SH-SY5Y (cell line): Measurements from ENCODE around the gene CPPED1.

Experiments used
- GATA2 ChIP-seq: IDR thresholded peaks from 2 replicates; pipeline ENCODE4 v1.6.1; 2011; ENCODE audit warnings: mild to moderate bottlenecking, low read depth, low read length
- GATA3 ChIP-seq: IDR thresholded peaks from 2 replicates; pipeline ENCODE4 v1.6.1; 2011; ENCODE audit warnings: low read depth, mild to moderate bottlenecking, low read length, moderate library complexity

Gene CPPED1

GRCh38 chr16:12811441-12812383 is 8.0 kb upstream of the CPPED1 start:
- no peak for TF ChIP-seq GATA2
- TF ChIP-seq GATA3, result no peak

GRCh38 chr16:12805066-12805465 is 1.4 kb upstream of the CPPED1 start:
- TF ChIP-seq GATA3 (no peak), GATA2 (no peak)

DNA sequence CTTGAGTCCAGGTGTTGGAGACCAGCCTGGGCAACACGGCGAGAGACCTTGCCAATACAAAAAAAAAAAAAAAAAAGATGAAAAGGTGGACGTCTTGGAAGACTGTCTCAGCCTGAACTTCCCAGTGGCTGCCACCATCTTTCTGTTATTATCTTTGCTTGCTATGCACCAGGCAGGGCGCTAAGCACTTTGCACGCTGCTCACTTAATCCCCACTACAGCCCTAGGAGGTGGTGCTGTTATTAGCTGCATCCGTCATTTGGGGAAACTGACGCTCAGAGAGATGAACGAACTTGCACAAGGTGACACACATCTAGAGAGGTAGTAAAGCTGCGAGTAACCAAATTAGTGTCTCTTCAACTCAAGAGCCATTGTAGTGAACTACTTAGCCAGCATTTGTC is 708 bp upstream of the CPPED1 start:
- TF ChIP-seq GATA3 (no peak), GATA2 (no peak)

- TF ChIP-seq GATA2, result no peak
- TF ChIP-seq GATA3, result no peak
Measured at GRCh38 chr16:12802661-12803060, 1.0 kb downstream of the CPPED1 start.

- TF ChIP-seq GATA2, result no peak
- no peak for TF ChIP-seq GATA3
Measured at GRCh38 chr16:12802048-12802447, 1.6 kb downstream of the CPPED1 start.

- TF ChIP-seq GATA2 (no peak), GATA3 (no peak)
Measured at GRCh38 chr16:12801511-12802042, 2.1 kb downstream of the CPPED1 start.

- no peak for TF ChIP-seq GATA2
- TF ChIP-seq GATA3, result no peak
Measured at GRCh38 chr16:12800817-12801216, 2.9 kb downstream of the CPPED1 start.

DNA sequence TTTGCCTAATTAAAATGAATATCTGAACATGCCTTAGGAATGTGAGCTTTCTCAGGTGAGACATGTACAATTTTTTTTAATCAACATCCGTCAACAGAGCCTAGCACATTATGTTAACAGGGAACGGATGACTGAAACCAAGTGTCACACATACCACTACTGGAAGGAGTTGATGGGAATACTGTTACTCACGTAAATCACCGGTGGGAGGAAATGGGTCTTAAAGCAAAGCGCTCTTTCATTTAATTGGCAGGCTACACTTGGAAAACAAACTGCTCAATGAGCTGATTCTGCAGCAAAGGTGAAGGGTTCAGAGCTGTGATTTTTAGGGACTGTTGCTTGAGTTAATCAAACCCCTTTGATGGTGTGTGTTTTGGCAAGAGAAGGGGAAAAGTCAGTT is 4.8 kb downstream of the CPPED1 start:
- TF ChIP-seq GATA2, result no peak
- TF ChIP-seq GATA3, result no peak

- TF ChIP-seq GATA2, result no peak
- no peak for TF ChIP-seq GATA3
Measured at GRCh38 chr16:12798171-12798570, 5.5 kb downstream of the CPPED1 start.

GRCh38 chr16:12796498-12796897 is 7.2 kb downstream of the CPPED1 start:
- TF ChIP-seq GATA2 (no peak), GATA3 (no peak)

DNA sequence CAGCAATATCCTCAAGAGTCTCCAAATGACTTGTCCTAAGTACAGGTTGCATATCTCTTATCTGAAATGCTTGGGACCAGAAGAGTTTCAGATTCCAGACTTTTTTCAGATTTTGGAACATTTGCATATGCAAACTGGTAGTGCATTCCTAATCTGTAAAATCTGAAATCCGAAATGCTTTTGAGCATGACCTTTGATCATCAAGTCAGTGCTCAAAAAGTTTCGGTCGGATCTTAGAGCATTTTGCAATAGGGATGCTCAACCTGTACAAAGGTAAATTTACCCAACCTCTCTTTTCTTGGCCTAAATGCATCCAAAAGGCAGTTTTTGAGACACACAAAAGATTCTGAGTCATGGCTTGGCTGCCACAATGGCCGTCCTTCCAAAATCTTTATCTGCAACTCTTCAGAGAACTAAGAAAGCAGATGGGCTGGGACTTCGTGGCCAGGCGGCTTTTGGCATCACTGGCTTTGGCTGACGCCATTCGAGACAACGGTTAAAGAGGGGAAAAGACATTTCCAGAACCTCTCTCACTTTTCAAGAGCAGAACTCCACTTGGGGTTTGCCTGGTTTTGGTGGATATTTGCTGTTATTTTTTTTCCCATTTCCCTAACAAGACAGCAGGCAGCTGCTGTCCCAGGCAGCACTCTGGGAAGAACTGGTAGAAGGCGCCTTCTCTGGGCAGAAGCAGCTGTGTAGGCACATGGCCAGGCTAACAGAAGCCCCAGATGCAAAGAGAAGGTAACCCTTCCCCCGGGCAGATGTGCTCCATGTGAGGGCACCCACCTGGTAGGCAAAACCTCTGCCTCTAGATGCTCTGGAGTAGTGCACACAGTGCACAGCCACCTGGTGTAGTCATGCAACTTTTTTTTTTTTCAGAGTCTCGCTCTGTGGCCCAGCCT is 8.9 kb downstream of the CPPED1 start:
- no peak for TF ChIP-seq GATA2
- no peak for TF ChIP-seq GATA3

DNA sequence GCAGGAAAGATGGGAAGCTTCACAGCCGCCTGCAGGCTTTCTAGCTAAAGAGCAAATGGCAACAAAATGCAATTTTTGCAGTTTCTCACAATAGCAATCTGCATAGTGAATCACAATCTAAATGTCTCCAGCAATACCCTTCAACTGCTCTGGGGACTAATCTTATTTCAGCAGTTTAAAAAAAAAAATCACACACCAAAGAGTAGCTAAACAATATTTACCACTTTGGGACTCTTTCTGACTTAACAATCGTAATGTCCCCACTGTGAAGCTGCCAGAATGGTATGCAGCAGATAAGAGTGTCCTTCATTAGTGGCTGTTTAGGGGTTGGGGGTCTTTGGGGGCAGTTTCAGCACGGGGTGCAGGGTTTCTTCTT is 9.8 kb downstream of the CPPED1 start:
- TF ChIP-seq GATA3, result no peak
- no peak for TF ChIP-seq GATA2

GRCh38 chr16:12793120-12793864 is 10.4 kb downstream of the CPPED1 start:
- TF ChIP-seq GATA3 (no peak), GATA2 (no peak)

DNA sequence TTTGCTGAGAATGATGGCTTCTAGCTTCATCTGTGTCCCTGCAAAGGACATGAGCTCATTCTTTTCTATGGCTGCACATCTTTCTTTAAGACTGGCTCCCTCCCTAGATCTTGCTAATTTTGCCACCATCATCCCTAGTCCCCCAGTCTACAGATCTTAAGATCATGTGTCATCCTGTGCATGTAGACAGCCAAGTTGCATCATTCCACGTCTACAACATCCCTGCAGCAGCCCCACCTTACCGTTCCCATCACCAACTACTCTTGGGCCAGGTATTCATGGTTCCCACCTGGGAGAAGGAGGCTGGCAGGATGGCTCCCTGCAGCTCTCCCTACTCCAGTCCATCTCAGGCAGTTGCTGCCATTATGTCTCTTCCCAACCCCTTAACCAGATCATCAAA is 12.3 kb downstream of the CPPED1 start:
- no peak for TF ChIP-seq GATA3
- TF ChIP-seq GATA2, result no peak
